GM19452 (cell line): Measurements from ENCODE around the gene UROC1.
"Not testable (repeated sequence)": the region's sequence is repeated elsewhere in the genome, so short reads cannot be mapped to it uniquely, and the experiment has no call there.

Source experiments
- ATAC-seq: cut with Tn5 transposase; IDR thresholded peaks from one replicate; pipeline ENCODE4 v1.9.1; 2021; ENCODE audit not compliant: unreplicated experiment

The UROC1 gene

DNA sequence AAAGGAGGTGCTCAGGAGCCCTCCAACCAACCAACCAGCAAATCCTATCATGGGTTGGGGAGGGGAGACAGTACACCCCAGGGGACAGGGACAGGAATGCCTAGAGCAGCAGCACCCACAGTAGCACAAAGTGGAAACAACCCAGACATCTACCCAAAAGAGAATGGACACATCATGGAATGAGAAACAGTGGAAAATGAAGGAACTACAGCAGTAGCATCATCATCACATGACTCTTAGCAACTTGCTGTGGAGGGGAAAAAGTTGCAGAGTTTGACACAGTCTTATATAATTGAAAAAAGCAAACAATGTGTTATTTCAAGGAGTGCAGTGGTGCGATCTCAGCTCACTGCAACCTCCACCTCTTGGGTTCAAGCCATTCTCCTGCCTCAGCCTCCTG is 30.1 kb upstream of the UROC1 start:
- no peak for ATAC-seq

GRCh38 chr3:126546549-126547239 is 29.1 kb upstream of the UROC1 start:
- no peak for ATAC-seq

DNA sequence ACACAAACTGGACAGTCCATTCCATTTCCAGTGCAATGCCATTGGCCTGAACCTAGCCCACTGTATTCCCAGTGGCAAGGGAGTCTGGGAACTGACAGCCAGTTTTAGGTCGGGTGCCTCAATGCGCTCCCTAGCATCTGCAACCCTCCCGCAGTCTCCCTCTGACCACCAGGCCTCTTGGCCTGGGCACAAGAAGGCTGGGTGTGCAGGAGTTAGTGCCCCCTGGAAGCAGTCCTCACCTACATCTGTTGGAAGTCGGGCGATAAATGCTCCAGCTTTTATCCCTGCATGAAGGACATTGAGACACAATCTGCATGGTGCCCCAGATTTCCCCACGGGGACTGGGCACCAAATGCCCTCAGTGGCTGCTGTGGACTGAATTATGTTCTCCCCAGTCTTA is 28.4 kb upstream of the UROC1 start:
- no peak for ATAC-seq

DNA sequence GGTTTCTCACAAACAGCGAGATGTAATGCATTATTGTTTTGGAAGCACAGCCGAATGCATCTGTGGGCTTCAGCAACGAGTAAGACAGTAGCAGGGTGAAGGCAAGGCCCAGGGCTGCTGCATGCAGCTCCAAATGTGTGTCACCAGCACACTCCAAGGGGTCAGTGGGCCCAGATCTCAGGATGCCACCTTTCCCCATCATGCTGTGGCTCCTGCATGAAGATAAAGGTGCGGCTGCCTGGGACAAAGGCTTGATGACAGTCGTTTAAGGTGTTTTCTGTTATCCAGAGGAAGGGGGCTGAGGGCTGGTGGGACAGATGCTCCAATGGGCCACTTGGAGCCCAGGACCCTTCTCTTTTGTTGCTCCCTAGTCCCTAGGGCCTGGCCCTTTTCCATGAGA is 28.0 kb upstream of the UROC1 start:
- ATAC-seq: no peak

DNA sequence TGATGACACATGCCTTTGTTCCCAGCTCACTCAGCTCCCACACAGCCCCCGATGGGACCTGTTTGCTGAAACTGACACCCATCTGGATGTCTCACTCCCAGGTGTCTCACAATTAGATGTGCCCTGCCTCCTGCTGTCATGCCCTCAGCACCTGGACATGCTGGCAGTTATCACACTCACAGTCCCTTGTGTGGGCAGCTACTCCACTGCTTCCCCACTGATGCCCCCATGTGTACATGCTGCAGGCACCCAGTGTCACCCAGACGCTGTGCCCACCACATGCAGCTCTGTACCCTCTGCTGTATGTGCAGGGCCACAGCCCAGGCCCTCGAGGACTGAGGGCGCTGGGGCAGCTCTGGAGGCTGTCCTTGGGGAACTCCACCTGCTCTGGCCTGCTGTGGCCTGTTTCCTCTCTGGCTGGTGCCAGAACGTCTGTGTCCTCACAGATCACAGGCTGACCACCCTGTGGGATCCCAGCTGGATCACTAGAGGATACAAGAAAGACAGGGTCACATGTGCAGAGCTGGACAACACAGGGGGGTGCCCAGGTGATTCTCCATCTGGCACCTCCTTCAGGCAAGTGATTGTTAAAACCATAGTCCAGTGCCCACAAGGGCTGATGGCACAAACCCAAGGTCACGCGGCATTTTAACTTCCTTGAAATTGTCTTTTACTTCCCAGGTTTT is 27.2 kb upstream of the UROC1 start:
- no peak for ATAC-seq

DNA sequence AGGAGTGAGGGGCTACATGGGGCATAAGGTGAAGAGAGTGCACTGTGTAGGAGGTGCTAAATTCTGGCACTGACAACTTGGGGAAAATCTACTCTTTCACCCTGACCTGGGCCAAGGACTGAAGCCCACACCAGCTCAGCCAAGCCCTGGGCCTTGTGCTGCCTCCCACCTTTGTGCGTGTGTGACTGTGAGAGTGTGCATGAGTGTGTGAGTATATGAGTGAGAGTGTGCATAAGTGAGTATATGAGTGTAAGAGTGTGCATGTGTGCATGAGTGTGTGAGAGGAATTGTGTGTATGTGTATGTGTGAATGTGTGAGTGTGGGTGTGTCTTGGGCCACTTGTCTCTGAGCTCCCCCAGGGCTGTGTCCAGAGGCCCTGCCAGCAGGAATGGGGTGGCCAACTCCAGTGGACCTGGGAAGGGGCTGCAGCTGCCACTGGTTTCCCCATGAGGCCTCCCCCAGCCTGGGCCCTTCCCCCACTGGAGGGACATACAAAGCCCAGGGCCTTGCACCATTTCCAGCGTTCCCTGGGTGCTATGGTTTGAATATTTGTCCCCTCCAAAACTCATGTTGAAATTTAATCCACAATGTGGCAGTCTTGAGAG is 26.0 kb upstream of the UROC1 start:
- no peak for ATAC-seq

DNA sequence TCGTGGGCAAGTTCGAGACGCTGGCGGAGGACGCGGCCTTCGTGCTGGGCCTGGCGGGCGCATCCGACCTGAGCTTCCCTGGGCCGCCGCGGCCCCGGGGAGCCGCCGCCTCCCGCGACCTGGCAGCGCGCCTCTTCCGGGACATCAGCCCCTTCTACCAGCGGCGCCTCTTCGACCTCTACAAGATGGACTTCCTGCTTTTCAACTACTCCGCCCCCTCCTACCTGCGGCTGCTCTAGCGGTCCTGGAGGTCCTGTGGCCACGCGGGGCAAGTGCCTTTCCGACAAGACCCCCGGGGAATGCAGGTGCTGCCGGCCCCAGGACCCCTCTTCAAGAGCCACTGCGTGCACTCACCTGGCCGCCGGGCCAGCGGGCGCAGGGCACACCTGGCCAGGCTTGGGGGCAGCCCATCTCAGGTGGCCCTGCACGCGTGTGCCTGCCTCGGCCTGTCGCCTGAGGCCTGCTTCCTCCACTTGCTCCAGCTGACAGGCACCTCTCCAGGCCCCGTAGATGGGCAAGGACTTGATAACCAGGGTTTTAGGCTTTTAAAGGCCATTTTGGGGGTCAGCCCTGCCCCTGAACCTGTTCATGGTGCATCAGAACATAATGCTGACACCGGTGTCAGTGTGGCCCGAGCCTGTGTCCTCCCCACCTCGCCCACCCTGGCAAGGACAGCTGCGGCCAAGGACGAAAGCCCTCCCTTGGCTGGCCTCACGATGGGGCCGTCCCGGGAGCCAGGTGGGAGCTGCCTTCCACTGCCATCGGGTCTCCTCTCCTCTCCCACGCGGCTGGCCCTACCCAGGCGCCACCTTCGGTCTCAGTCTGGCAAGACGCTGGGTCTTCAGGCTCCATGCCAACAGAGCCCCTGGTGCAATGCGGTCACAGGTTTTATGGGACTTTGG is 25.0 kb upstream of the UROC1 start:
- no peak for ATAC-seq

DNA sequence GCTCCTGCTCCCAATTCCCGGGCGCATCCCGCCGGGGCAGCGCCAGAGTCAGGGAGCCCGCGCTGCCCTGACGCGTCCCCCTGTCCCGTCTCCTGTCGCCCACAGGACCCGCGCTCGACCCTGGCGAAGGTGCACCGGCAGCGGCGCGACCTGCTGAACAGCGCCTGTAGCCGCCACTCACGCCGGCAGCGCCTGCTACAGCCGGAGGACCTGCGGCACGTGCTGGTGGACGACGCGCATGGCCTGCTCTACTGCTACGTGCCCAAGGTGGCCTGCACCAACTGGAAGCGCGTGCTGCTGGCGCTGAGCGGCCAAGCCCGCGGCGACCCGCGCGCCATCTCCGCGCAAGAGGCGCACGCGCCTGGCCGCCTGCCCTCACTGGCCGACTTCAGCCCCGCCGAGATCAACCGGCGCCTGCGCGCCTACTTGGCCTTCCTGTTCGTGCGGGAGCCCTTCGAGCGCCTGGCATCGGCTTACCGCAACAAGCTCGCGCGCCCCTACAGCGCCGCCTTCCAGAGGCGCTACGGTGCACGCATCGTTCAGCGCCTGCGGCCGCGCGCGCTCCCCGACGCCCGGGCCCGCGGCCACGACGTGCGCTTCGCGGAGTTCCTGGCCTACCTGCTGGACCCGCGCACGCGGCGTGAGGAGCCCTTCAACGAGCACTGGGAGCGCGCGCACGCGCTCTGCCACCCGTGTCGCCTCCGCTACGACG is 24.2 kb upstream of the UROC1 start:
- no peak for ATAC-seq

GRCh38 chr3:126540951-126541627 is 23.5 kb upstream of the UROC1 start:
- ATAC-seq: no peak

DNA sequence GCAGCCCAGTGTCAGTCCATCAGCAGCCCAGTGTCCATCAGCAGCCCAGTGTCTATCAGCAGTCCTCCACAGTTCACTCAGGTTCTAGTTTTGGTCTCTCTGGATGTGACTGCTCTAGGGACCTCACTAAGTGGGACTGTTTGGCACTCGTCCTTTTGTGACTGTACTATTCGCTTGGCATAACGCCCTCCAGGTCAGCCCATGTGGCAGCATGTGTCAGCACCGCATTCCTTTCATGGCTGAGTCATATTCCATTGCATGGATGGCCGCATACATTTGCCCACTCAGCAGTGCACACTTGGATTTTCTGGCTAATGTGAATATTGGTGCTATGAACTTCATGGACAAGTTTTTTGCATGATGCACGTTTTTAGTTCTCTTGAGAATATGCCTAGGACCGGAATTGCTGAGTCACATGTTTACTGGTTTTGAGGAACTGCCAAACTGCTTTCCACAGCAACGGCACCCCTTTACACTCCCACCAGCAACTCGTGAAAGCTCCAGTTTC is 22.8 kb upstream of the UROC1 start:
- ATAC-seq: no peak

GRCh38 chr3:126539558-126540250 is 22.1 kb upstream of the UROC1 start:
- ATAC-seq: no peak

DNA sequence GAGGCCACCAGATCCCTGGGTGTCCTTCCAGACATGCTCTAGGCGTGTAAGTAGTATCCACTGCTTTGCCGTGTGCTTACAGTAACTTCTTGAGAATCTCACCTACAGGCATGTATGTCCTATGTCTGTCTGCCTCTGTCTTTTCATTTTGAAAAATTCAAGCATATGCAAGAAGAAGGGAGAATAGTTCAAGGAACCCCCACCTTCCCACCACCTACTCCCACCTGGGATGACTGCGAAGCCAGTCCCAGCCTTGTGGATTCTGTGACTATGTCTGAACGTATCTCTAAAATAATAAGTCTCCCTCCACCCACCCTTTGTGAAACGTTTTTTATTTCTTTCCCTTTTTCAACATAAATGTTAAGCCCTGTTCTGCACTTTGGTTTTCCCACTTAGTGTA is 21.4 kb upstream of the UROC1 start:
- ATAC-seq: no peak

DNA sequence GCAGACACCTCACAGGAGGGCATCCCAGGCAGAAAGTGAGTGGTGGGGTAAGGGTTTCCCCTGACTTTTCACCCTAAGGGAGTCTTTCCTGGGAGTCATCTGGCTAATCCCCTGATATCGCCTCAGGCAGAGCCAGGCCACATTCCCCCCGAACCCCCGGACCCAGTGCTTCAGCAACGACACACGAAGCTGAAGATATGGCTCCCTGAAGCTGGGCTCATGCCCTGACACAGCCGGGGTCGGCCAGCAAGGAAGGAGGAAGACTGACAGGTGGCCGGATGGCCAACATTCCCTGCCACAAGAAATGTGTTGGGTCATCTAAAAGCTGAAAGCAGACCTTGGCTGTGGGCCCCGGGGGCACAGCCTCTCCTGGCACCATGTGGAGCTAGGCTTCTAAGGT is 20.7 kb upstream of the UROC1 start:
- ATAC-seq: no peak

- no peak for ATAC-seq
These were observed 20.2 kb upstream of the UROC1 start for GRCh38 chr3:126537730-126538281.

GRCh38 chr3:126537116-126537729 is 19.6 kb upstream of the UROC1 start:
- no peak for ATAC-seq

DNA sequence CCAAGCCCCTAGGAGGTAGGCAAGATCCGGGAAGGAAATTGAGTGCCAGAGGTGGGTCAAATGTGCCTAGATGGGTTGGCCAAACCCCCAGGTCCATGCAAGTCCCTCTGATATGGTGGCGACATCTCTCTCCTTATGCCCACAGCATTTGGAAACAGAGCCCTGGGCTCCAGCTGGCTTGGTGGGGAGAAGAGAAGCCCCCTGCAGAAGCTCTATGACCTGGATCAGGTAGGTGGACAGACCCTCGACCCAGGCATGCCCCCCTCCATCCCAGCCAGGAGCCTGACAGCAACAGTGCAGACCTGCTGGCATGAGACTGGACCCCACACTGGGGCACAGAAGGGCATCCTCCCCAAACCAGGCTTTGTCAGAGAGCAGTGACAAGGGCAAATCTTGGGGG is 18.6 kb upstream of the UROC1 start:
- ATAC-seq: no peak

- ATAC-seq: no peak
These were observed 18.1 kb upstream of the UROC1 start for GRCh38 chr3:126535636-126536035.

GRCh38 chr3:126534716-126535115 is 17.1 kb upstream of the UROC1 start:
- not testable (repeated sequence) for ATAC-seq

DNA sequence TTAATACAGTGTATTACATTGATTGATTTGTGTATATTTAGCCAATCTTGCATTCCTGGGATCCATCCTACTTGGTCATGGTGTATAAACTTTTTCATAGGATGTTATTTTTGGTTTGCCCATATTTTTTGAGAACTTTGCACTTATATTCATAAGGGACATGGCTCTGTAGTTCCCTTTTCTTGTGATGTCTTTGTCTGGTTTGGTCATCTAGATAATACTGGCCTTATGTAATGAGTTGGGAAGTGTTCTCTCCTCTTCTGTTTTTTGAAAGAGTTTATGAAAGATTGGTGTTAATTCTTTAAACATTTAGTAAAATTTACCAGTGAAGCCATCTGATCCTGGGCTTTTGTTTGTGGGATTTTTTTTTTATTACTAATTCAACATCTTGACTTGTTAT is 15.9 kb upstream of the UROC1 start:
- no peak for ATAC-seq
